ENCODE data around the gene ZNF200. TPM values are rescaled to one million over a fixed set of nuclear protein-coding genes. Genes with fewer than 3 reads are reported as not detected.
"Not testable (repeated sequence)": the region's sequence is repeated elsewhere in the genome, so short reads cannot be mapped to it uniquely, and the experiment has no call there.

Gene ZNF200
- total RNA-seq, 2 experiments from 2014 or later: 8.7 to 9.6 TPM

- Mint-ChIP-seq H3K9me3 (peaks cover 7% of the 10 kb centered on the region), H3K4me1 (ENCODE audit: low read depth) (no peaks in the 10 kb centered on the region), H3K4me3 (no peak overlapping the region), H3K36me3 (ENCODE audit: low read depth) (peaks cover 2% of the 10 kb centered on the region), H3K27me3 (peaks cover 5% of the 10 kb centered on the region), H3K27ac (no peak overlapping the region)
- intact Hi-C loops (cut with micrococcal nuclease): no loop called here
- POLR2A ChIA-PET: interaction anchor here (1.4 to 1.5 kb wide), 2 partner anchors 14 to 63 kb away, joined by 3 to 4 read pairs; no protein-coding TSS in a partner anchor
- no peak for ATAC-seq
- no peak for DNase-seq
- CTCF ChIA-PET: no interaction called here
- TF ChIP-seq CTCF (IDR thresholded peaks at IDR 0.05): no peak
Observed at GRCh38 chr16:3202903-3203539, 31.9 kb downstream of the ZNF200 start.

GRCh38 chr16:3198334-3199072 is 36.5 kb downstream of the ZNF200 start:
- intact Hi-C loops (cut with micrococcal nuclease): no loop called here
- ATAC-seq (no peak), DNase-seq (no peak)
- CTCF ChIA-PET: interaction anchor here (0.8 to 1.4 kb wide), 2 partner anchors 140 to 236 kb away, joined by 3 read pairs; no protein-coding TSS in a partner anchor
- Mint-ChIP-seq H3K4me3 (no peak overlapping the region), H3K4me1 (ENCODE audit: low read depth) (no peaks in the 10 kb centered on the region), H3K36me3 (ENCODE audit: low read depth) (no peaks in the 10 kb centered on the region), H3K9me3 (no peaks in the 10 kb centered on the region), H3K27me3 (peaks cover 22% of the 10 kb centered on the region), H3K27ac (no peak overlapping the region)
- POLR2A ChIA-PET: no interaction called here
- TF ChIP-seq CTCF (IDR thresholded peaks at IDR 0.05): no peak

- ChIA-PET POLR2A (interaction anchor here (0.7 kb wide), 1 partner anchor 302 kb away, joined by 4 read pairs; no protein-coding TSS in a partner anchor), CTCF (interaction anchor here (0.8 kb wide), 1 partner anchor 237 kb away, joined by 3 read pairs; no protein-coding TSS in a partner anchor)
- ATAC-seq; H3K4me1 Mint-ChIP-seq (ENCODE audit: low read depth); DNase-seq; H3K36me3 Mint-ChIP-seq (ENCODE audit: low read depth); H3K27ac Mint-ChIP-seq; H3K4me3 Mint-ChIP-seq; H3K9me3 Mint-ChIP-seq; intact Hi-C loops (cut with micrococcal nuclease): not testable (repeated sequence)
- H3K27me3 Mint-ChIP-seq: peaks cover 29% of the 10 kb centered on the region
Observed at GRCh38 chr16:3197694-3198333, 37.1 kb downstream of the ZNF200 start.

GRCh38 chr16:3195975-3196374 is 39.0 kb downstream of the ZNF200 start:
- DNase-seq (no peak), ATAC-seq (no peak)
- H3K9me3 Mint-ChIP-seq: no peaks in the 10 kb centered on the region
- H3K27ac Mint-ChIP-seq: no peak overlapping the region
- ChIA-PET POLR2A (no interaction called here), CTCF (no interaction called here)
- intact Hi-C loops (cut with micrococcal nuclease): no loop called here
- H3K27me3 Mint-ChIP-seq: peaks cover 44% of the 10 kb centered on the region
- H3K4me1 Mint-ChIP-seq (ENCODE audit: low read depth): peaks cover 6% of the 10 kb centered on the region
- no peak for TF ChIP-seq CTCF (IDR thresholded peaks at IDR 0.05)
- H3K4me3 Mint-ChIP-seq: no peak overlapping the region
- peaks cover 2% of the 10 kb centered on the region for H3K36me3 Mint-ChIP-seq (ENCODE audit: low read depth)

GRCh38 chr16:3194792-3195191 is 40.2 kb downstream of the ZNF200 start:
- no peak for TF ChIP-seq CTCF (IDR thresholded peaks at IDR 0.05)
- H3K4me1 Mint-ChIP-seq (ENCODE audit: low read depth): peaks cover 15% of the 10 kb centered on the region
- intact Hi-C loops (cut with micrococcal nuclease): loop anchor here (5.0 kb wide), 1 partner anchor 42 kb away; no protein-coding TSS in a partner anchor
- no peak overlapping the region for H3K4me3 Mint-ChIP-seq
- H3K27ac Mint-ChIP-seq: no peak overlapping the region
- ATAC-seq (no peak), DNase-seq (no peak)
- peaks cover 2% of the 10 kb centered on the region for H3K36me3 Mint-ChIP-seq (ENCODE audit: low read depth)
- ChIA-PET POLR2A (no interaction called here), CTCF (no interaction called here)
- peaks cover 56% of the 10 kb centered on the region for H3K27me3 Mint-ChIP-seq
- no peaks in the 10 kb centered on the region for H3K9me3 Mint-ChIP-seq

All from activated CD8-positive, alpha-beta T cell treated with anti-CD3 and anti-CD28 coated beads for 36 hours (primary cell).